GM21619 (cell line): ENCODE data around the gene KLHL8.
"Not testable (repeated sequence)": the region's sequence is repeated elsewhere in the genome, so short reads cannot be mapped to it uniquely, and the experiment has no call there.

Experiments
- ATAC-seq: cut with Tn5 transposase; IDR thresholded peaks from one replicate; pipeline ENCODE4 v1.9.1; 2021; ENCODE audit not compliant: unreplicated experiment

Gene KLHL8

DNA sequence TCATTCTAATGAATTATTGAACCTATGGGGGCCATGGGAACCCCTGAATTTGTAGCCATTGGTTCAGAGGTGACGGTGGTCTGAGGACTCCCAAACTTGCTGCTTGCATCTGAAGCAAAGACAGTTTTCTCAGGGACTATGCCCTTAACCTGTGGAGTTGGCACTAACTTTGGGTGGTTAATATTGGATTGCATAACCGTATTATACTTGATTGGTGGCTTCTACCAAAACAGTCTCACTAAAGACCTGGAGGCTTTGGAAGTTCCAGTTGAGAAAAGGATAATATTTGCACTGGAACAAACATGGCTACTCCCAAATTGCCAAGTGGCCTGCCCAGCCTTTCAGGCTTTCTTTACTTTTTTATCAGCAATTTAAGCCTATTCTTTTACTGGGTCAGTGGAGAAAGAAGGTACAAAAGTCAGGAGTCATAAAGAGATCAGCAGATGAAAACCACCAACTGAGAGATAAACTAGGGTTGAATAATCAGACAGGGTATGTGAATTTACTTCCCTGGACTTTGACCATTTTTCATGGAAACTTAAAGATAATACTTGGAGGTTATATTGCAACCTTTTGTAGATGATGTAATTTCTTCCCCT, 7.9 kb upstream of the KLHL8 start:
- no peak for ATAC-seq

DNA sequence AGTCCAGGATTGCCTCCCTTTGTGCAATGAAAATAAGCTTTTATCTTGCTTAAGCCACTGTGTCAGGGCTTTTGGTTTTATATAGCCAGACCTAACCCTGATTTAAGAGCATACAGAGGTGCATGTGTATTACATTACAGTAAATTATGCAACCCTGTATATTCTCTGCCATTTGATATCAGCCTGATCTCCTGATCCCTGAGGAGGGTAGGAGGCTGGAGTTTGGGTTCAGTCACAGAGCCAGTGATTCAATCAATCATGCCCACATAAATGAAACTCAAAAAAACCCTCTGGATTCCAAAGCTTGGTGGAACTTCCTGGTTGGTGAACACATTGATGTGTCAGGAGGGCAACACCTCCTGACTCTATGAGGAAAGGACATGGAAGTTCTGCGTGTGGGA, 7.3 kb upstream of the KLHL8 start:
- ATAC-seq: no peak

DNA sequence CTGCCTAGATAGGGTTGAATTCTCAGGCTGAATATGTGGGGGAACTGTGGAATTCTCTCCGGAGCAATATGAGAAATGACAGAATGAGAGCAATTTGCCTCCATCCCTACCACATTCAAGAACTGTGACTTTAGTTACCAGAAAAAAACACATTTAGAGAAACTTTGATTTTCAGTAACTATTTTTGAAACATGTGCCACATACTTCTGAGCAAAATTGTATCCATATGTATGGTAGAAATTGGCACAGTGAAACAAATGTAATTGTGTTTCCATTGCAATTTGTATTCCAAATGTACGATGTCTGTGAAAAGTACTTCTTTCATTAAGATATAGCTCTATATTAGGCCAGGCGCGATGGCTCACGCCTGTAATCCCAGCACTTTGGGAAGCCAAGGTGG, 5.5 kb upstream of the KLHL8 start:
- no peak for ATAC-seq

DNA sequence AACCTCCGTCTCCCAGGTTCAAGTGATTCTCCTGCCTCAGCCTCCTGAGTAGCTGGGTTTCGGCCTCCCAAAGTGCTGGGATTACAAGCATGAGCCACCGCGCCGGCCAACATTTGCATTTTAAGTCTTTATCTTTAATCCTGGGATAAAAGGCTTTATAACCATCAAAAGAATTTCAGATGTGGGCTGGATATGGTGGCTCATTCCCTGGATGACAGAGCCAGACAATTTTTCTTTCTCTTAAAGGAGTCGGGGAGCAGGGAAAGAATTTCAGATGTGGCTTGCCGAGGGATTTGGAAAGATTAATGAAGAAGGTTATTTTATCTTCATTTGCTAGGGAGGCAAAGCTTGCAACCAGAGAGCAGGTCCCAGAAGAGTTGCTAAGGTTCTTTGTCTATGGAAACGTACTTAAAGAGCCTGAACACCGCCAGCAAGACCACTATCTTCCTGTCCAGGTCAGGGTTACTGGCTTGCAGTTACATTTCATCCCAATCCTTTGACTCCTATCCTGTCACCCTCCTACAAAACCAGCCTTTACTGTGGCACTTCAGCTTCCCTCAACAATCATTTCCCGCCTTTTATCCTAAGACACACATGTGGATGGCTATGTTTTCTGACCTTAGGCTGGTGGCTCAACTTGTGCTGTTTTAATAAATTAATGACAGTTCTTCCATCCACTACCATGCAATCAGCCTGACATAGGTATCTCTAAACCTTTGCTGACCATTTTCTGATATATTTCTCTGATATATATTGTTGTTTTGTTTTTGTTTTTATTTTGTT, 3.9 kb upstream of the KLHL8 start:
- no peak for ATAC-seq

DNA sequence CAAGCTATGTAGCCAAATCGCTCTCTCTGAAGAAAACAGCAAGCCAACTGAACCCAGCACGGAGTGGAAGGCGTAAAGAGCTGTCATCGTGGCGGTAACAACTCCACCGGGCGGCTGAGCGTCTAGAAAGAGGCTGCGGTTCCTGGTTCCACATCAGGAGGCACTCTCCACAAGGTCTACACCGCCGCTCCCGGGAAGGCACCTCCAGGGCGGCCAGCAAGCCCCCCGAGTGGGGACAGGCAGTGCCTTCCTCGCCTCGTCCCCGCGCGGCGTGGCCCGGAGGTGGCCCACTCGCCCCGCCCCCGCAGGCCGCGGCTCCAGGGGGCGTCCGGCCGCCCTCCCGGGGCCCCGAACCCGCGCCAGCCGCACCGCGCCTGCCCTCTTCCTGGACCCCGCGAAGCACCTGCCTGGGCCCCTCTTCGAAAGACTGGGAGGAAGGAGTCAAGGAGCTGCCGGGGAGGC, 755 bp downstream of the KLHL8 start:
- ATAC-seq: peak; percentile 39

DNA sequence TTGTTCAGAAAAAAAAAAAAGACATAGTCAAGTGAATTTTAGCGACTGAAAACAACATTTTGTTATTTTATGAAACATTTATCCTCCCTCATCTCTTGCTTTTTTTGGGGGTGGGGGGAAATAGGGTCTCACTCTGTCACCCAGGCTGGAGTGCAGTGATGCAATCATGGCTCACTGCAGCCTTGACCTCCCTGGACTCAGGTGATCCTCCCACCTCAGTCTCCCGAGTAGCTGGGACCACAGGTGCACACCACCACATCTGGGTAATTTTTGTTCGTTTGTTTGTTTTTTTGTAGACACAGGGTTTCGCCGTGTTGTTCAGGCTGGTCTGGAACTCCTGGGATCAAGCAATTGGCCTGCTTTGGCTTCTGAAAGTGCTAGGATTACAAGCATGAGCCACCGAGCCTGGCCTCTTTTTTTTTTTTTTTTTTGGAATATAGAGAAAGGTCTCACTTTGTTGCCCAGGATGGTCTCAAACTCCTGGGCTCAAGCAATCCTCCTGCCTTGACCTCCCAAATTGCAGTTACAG, 3.1 kb downstream of the KLHL8 start:
- ATAC-seq: not testable (repeated sequence)

DNA sequence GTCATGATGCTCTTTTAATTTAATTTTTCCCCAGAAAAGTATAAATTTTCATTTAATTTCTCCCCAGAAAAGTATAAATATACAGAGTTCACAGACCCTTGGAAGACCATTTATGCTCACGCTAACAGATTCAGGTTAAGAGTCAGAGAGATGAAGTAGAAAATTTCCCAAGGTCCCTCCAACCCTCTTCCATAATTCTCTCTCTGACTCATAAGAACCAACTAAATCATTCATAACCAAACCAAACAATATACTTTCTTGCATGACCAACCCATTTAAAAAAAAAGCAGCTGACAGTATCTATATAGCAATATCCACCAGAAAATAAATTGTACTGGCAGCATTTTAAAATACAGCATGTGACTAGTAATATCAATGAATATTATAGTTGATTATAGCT, 3.9 kb downstream of the KLHL8 start:
- no peak for ATAC-seq

DNA sequence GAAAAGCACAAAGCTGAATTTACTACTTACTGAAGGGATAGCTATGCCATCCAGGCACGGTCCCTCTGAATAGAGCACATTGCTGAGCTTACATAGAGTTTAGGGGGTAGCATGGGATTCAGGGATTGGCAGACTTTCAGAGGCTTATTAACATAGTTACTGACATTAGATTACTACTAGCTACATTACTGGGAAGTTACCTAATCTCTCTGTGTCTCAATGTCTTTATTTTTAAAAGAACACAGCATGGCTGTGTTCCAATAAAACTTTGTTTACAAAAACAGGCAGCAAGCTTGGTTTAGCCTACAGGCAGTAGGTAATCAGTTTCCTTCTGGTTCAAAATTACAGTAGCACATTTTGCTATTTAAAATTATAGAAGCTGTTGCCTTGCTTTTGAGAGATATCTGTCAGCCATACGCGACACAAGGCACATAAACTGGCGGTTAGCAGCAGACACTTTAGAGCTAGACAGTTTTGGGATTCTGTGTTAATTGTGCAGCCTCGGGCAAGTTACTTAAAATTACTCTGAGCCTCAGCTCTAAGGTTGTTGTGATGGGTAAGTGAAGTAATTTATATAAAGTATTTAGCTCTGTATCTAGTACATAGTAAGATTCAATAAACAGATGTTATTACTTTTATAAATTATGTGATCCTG, 6.9 kb downstream of the KLHL8 start:
- no peak for ATAC-seq

DNA sequence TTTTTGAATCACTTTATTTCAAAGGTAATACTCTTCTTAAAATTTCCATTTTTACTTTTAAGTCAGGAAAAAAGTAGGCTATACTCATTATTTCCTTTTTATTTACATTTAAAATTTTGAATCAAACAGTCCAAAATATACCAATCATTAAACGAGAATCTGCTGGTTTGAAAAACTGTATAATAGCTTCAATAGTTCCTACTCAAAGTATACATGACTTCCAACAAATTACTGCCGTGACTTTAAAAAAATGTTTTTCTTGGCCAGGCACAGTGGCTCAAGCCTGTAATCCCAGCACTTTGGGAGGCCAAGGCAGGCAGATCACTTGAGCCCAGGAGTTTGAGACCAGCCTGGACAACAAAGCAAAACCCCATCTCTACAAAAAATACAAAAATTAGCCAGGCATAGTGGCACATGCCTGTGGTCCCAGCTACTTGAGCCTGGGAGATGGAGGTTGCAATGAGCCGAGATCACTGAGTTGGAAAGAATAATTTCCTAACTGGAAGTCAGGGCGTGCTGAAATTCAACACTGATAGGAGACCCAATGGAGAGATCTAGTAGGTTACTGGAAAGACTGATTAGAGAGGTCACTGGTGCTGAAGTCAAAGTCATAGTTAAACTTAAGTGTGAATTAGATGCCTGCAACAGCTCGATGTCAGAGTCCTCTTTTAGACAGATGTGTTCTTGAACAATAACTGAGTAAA, 9.0 kb downstream of the KLHL8 start:
- ATAC-seq: no peak

DNA sequence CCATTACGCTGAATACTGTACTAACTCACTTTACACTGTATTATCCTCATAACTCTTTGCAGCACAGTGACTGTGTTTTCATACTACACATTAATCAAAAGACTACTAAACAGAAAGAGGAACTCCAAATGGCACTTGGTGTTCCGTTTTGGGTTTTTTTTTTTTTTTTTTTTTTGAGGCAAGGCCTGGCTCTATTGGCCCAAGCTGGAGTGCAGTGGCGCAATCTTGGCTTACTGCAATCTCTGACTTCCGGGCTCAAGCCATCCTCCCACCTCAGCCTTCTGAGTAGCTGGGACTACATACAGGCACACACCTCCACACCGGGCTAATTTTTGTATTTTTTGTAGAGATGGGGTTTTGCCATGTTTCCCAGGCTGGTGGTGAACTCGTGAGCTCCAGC, 10.7 kb downstream of the KLHL8 start:
- ATAC-seq: peak; percentile 83

DNA sequence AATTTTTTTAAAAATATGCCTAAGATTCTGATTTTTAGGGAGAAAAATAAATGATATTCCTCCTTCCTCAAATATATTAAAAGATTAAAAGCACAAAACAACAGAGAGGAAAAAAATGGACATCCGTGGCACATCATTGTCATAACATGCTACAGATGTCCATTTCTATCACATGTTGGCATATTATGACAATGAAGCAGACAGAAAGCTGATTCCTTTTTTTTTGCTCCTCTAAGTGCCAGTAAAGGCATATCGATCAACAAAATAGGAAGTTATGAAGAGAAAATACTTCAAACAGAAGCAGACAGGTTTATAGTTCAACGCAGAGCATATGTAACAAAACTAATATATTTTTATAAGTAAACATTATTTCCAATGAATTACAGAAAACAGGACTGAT, 11.2 kb downstream of the KLHL8 start:
- peak; percentile 5 for ATAC-seq

DNA sequence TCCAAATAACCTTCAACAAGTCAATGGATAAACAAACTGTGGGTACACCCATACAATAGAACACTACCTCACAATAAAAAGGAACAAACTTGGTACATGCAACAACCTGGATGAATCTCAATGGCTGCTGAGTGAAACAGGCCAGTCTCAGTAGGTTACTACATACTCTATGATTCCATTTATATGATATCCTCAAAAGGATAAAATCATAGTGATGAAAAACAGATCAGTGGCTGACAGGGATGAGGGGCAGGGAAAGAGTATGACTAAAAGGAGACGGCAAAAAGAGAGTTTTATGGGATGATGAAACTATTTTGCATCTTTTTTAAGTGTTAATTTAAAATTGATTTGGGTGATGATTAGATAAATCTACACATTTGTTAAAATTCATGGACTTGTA, 15.9 kb downstream of the KLHL8 start:
- no peak for ATAC-seq

DNA sequence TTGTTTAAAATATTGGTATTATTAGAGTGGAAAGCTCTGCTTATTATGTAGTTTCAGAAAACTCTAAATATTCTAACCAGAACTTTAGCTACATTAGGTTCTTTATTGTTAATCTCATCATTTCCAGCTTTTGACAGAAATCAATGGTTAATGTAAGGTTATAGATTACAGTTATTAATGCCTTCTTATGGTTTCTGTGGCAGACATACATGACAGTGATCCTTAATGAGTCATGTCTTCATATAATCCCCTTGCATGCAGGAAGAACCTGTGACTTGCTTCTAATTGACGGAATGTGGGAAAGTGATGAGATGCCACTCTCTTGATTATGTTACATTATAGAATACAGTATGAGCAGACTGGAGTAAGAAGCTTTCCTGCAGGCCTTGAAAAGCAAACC, 23.5 kb downstream of the KLHL8 start:
- no peak for ATAC-seq

DNA sequence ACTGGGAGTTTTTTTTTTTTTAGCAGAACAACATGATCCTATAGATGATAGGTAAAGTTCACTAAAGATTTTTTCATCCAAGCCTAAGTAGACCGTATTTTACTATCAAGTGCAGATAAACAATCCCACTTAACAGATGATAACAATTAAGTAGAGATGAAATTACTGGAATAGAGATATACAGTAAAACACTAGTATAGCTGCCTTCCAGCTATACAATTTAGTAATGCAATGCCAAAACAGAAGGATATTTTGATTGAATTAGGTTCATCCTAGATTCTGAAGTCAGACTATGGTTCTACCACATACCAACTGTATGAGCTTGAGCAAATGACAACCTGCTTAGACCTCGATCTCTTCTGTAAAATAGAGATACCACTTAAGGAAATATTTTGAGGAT, 24.3 kb downstream of the KLHL8 start:
- no peak for ATAC-seq

DNA sequence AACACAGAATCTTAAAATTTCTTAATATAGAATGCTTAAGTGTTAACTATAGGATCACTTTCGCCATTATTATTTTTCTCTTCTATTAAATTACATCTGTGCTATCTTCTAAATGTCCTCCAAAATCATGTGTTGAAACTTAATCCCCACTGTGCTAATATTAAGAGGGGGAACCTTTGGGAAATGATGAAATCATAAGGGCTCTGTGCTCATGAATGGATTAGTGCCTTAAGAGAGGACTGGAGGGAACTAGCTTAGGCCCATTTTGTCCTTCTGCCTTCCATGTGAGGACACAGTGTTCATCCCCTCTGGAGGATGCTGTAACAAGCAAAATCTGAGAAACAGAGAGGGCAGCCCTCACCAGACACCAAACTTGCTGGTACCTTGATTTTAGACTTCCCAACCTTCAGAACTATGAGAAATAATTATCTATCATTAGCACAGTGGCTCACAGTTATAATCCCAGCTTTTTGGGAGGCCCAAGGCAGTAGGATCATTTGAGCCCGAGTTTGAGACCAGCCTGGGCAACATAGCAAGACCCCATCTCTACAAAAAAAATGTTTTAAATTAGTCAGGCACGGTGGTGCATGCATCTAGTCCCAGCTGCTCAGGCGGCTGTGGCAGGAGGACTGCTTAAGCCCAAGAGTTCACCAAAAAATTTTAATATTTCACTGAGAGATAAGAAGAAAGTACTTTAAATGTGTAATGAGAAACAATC, 26.3 kb downstream of the KLHL8 start:
- ATAC-seq: no peak

DNA sequence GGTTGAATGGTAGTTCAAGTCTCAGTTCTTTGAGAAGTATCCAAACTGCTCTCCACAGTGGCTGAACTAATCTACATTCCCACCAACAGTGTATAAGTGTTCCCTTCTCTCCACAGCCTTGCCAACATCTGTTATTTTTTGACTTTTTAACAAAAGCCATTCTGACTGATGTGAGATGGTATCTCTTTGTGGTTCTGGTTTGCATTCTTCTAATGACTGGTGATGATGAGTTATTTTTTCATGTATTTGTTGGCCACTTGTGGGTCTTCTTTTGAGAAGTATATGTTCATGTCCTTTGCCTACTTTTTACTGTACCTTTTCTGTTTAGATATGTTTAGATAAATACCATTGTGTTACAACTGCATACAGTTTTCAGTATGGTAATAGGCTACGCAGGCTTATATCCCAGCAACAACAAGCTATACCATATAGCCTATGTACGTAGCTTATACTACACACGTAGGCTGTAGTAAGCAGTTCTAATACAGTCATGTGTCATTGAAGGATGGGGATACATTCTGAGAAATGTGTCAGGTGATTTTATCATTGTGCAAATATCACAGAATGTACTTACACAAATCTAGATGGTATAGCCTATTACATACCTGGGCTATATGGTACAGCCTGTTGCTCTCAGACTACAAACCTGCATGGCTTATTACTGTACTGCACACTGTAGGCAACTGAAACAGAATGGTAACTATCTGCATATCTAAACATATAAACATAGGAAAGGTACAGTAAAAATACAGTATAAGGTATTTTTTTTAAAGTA, 28.1 kb downstream of the KLHL8 start:
- ATAC-seq: no peak

DNA sequence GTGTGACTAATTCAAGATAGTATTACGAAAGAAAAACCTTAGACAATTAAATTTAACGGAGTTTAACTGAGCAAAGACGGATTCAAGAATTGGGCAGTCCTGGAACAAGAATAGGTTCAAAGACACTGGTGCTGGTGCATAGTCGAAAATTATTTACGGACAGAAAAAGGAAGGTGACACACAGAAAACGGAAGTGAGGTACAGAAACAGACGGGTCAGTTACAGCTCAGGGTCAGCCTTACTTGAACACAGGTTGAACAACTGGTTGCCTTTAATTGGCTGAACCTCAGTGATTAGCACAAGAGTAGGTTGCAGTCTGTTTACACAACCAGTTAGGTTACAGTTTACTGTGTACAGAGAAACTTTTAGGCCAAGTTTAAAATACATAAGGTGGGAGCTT, 31.5 kb downstream of the KLHL8 start:
- no peak for ATAC-seq

DNA sequence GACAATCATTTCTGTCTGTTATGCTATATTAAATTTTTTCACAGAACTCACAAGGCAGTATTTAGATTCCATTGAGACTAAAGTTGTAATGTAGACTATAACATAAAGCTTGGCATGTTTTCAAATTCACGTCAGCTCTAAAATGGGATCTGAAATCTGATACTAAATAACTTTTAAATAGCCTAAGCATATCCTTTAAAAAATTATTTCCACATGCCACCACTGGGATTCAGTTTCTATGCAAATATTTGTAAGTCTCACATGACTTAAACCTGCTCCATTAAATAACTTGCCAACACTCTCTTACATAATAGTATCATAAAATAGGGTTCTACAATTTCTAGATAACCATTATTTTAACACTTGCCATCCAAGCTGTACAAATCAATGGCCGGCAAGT, 32.4 kb downstream of the KLHL8 start:
- ATAC-seq: no peak

DNA sequence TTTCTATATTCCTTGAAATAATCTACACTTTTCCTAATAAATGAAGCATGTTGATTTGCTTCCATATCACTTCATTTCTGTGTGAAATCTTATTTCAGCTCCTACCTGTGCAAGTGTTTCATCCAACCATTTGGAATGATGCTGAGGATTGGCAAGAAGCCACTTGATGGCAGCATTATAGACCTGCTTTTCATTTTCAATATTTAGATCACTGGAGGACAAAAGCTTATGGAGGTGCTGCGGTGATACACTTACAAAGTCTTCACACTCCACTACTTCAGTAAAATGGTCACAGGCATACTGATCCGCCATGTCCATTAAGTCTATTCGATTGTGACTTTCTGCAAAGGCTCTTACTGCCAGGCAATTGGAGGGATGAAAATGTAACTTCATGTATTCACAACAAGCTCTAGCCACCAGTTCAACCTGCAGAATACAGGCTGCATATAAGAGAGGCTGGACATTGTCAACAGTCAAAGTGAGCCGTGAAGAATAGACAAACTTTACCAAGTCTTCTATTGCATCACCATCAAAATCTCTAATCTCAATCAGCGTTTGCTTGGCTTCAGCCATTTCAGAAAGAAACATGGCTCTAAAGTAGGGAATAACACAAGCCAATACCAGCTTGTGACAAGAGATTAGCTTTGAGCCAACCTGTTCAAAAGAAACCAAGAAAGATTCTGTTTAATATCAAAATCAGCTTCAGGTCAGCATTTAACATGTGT, 35.1 kb downstream of the KLHL8 start:
- ATAC-seq: no peak
